Stimulated activated CD4-positive, alpha-beta T cell treated with anti-CD3 and anti-CD28 coated beads, Interleukin-2, amount 100 ng/mL, for 4 hours (primary cell): ENCODE data around the gene C13orf46.

ENCODE experiments used
- DNase-seq: peaks from one replicate; pipeline ENCODE4 v3.0.0-alpha.2; 2020; ENCODE audit warnings: low read depth

The C13orf46 gene

DNA sequence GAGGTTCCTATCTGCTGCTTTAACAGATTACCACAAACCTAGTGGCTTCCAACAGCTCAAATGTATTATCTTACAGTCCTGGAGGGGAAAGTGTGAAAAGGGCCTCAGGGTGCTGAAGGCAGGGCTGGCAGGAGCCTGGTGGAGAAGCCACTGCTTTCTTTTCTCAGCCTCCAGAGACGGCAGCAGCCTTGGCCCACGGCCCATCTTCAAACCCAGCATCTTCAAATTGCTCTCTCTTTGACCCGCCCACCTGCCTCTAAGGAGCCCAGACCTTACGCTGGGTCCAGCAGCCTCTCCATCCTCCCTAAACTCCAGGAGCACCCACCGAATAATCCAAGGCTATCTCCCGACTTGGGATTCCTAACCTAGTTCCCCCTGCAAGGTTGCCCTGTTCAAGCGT lies 35.6 kb downstream of the C13orf46 start:
- no peak for DNase-seq

DNA sequence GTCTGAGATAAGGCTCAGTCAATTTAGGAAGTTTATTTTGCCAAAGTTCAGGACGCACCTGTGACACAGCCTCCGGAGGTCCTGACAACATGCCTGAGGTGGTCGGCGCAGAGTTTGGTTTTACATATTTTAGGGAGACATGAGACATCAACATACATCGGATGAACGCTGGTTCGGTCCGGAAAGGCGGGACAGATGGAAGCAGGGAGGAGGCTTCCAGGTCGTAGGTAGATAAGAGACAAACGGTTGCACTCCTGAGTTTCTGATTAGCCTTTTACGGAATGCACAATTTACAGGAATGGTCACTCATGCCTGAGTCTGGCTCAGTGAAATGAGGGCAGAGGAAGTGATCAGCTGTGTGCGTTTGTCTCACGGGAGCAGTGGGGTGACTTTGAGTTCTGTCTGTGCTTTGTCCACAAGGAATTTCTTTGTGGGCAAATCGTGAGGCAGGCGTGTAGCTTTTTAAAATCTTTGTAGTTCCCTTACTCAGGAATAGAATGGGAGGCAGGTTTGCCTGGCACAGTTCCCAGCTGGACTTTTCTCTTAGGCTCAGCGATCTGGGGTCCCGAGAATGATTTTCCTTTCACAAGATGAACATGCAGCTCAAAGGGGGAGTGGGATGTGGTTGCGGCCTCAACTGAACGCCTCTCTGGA lies 36.2 kb downstream of the C13orf46 start:
- no peak for DNase-seq

DNA sequence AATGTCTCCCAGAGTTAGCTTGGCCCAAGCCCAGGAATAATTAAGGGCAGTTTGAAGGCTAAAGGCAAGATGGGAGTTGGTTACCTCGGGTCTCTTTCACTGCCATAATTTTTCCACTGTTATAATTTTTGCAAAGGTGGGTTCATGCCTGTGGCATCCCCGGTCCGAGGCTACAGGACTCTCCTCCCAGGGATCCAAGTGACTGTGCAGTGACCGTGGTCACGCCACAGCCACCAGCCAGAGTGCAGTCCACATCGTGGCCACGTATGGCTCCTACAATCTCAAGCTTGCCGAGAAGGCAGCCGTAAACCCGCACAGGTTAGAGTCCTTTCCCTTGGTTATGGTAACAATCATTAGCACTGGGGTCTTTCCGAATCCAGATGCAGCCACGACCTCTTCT lies 36.8 kb downstream of the C13orf46 start:
- DNase-seq = no peak

DNA sequence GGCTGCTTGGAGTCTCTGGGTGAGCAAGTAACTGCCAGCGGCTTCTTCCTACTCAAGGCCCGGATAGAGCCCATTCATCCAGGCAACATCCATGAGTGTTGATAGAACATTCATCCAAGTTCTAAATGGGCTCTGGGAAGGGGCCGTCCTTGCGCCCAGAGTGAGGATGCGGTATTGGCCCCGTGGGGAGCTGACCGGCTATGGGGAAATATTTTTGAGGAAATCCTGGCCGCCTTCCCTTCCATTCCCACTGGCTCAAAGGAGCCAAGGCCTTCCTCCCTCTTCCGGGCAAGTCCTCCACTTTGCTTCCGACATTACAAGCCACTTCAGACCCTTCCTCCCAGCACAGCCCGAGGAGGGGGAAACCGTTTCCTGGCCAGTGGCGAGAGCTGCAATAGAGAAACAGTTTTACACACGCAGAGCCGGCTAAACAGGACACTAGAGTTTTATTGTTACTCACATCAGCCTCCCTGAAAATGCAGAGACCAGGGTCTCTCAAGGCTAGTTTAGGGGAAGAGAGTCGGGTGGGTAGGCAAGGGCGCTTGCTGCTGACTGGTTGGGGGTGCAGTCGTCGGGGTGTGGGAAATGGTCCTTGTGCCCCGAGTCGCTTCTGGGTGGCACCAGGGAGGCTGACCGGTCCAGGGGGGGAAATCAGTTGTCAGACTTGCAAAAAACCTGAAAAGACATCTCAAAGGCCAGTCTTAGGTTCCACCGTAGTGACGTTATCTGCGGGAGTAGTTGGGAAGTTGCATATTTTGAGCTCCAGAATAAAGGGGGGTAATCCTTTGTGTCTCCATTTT lies 37.5 kb downstream of the C13orf46 start:
- no peak for DNase-seq

DNA sequence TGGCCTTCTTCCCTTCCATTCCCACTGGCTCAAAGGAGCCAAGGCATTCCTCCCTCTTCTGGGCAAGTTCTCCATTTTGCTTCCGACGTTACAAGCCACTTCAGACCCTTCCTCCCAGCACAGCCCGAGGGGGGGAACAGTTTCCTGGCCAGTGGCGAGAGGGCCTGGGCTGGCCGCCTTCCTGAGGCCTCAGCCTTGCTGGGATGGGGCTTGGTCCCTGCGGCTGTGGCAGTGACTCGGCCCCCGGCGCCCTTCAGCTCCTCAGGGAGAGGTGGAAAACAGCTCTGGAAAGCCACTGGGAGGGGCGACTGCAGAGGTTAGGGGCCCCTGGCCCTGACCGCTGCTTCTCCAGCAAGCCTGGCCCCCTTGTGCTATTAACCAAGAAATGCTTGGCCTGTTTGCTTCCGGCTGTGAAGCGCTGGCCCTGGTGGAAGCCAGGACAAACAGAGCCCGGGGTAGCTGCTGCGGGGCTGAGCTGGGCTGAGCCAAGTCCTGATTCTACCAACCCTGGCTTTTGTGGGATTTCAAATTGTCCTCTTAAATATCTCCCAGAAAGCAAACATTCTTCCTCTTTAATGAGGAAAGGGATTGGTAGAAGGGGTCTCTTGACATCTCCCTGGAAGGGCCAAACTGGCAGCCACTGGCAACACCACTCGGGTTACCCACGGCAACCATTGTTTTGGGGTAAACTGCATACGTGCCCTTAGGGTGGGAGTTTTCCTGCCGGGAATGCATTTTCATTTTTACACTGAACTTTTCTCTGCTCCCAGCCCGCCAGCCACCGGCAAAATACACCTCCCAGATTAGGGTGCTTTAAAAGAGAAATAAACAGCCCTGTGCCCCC lies 38.7 kb downstream of the C13orf46 start:
- no peak for DNase-seq

DNA sequence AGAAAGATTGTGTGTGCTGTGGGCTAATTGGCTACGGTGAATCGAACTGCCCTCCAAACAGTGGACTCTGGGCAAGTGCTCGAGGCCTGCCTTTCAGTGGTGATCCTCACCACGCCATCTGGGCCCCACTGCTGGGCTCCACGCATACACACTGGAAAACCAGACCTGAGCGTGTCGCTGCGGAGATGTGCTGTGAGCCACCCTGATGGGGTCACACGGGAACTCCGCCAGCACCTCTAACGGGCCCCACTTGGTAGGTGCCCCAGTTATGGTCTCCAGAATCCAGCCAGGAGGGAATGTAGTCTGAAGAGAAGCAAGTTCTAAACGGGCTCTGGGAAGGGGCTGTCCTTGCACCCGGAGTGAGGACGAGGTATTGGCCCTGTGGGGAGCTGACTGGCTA lies 39.3 kb downstream of the C13orf46 start:
- no peak for DNase-seq

DNA sequence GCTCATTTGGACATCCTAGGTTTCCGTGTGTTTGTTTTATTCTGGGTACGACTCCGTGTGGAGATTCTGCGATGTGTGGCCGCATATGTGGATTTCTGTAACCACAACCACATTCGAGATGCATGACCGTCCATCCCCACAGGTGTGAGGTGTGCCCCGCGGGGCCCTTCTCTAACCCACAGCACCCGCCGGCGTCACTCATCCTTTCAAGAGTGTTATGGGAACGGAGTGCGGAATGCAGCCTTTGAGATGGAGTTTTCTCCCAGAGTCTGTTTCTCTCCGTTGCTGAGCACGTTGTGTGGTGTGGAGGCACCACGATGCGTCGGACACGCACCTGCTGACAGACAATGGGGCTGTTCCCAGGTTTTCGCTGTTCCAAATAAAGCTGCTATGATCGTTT lies 40.0 kb downstream of the C13orf46 start:
- DNase-seq = no peak

DNA sequence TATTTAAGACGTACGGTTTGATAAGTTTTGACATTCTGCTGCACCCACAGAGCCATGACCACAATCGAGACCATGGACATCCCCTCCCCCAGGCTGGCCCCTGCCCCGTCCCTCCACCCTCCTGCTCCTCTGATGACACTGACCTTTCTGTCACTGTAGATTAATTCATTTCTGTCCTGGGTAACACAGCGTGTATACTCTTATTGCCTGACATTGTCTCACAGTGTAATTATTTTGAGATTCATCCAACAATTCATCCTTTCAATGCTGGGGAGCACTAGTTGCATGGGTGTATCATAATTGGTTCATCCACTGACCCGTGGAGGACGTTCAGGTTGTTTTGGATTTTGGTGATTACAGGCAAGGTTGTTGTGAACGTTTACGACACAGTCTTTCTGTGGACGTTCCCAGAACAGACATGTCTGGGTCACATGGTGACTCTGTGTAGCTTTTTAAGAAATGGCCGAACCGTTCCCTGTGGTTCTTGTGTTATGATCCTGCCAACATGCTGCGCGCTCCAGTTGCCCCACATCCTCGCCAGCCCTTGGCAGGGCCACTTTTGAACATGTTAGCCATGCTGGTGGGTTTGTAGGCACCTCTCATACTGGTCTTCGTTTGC lies 41.9 kb downstream of the C13orf46 start:
- no peak for DNase-seq

DNA sequence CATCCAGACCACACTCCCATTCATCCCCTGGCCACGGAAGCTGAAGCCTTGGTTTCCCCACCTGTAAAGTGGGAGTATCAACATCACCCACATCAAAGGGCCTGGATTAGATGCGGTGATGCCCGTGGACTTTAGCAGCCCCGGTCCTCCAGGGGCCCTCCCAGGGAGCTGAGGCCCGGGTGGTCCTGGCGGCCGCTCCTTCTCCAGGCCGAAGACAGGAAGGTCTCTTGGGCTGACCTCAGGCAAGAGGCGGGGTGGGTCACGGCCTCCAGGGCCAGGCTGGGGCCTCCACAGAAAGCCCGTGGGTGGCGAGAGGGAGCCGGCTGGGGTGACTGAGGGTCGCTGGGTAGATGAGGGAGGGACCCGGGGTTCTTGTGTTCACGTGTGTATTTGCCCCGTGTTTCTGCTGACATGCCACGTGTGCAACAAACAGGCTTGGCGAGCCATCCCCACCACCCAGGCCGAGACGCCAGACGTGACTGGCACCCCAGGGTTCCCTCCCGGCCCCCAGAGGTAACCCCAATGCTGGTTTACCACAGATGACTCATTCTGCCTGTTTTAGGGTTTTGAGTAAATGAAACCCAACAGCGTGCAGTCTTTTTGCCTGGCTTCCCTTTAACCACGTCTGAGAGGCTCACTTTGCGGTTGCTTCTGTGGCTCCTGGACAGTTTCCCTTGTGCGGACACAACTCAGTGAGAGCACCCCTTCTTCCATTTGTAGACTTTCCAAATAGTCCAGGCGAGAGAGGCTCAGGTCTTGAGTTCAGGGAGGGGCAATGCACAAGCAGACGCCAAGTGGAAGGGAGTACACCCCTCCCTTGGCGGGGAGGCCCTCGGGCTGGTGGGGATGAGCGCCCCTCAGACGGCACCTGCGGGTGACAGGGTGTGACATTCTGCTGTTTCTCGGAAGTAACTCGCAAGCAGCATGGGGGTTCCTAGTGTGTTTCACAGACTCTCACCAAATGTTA lies 42.9 kb downstream of the C13orf46 start:
- DNase-seq = no peak

DNA sequence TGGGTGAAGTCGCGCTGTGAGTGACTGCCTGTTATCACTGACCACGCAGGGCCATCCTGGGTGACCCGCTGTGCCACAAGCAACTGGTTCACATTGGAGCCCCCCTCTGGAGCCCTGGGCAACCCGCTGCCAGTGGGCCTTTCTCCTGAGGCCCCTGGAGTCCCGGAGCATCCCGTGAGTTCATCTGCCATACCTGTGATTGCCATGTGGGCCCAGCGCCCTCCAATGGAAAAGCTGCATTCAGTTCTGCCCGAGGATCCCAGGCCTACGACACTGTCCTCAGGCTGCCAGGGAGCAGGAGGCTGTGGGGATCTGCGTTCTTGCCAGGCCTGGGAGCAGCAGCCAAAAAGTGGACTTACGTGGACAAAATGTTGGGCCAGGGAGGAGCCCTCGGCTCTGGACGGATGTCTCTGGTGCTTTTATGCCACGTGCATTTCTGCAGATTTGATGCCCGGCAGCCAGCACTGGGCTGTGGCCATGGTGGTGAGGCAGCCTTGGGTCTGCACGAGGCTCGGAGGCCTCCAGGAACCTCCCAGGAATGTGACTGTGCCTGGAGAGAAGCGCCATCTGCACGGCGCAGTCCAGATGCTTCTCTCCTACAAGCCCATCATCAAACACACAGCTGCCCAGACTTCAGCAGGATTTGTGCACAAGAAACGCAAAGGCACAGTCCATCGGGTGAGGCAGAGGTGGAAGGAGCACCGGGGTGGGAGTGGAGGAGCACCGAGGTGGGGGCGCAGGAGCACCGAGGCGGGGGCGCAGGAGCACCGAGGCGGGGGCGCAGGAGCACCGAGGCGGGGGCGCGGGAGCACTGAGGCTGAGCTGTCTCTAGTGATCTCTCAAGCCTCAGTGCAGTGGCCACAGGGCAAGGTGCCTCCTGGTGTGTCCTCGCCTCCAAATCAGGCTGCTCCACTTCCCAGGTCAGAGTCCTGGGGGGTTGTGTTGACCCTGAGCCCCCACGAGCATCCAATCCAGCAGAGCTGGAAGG lies 44.0 kb downstream of the C13orf46 start:
- no peak for DNase-seq

DNA sequence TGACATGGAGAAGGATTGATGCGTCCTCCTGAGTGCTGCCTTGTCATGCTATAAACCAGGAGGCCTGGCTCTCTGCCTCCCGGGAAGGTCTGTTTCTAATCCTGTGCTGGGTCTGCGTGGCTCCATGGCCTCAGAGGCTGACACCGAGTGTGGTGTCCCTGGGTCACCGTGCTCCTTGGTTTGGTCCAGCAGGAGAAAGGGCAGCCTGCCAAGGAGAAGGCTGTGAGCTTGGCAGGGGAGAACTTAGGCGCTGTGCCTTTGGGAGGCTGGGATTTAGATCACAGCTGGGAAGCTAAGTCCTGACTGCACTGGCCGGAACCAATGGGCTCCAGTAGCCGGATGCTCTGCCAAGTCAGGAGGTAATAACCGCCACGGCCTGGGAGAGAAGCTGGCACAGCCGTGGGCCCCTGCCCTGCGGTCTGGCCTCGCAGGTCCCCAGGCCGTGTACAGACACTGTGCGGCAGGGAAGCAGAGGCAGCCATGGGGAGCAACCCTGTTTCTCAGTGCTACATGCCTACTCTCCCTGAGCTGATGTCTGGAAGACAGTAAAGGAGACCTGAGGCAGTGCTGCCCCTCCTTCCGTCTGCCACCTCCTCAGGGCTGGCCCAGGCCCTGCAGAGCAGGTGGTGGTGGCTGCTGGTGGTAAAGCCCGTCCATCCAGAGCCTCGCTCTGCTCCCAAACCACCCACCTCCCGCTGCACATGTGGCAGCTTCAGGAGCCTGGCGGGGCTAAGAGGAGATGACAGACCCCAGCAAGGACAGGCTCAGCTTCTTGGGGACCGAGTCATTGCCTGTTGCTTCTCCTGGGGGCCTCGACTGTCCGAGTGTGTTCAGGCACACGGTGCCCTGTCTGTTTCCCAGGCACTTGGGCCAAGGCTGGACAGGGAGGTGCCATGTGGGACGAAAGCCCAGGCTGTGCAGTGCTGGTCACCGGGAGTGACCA lies 44.9 kb downstream of the C13orf46 start:
- no peak for DNase-seq

DNA sequence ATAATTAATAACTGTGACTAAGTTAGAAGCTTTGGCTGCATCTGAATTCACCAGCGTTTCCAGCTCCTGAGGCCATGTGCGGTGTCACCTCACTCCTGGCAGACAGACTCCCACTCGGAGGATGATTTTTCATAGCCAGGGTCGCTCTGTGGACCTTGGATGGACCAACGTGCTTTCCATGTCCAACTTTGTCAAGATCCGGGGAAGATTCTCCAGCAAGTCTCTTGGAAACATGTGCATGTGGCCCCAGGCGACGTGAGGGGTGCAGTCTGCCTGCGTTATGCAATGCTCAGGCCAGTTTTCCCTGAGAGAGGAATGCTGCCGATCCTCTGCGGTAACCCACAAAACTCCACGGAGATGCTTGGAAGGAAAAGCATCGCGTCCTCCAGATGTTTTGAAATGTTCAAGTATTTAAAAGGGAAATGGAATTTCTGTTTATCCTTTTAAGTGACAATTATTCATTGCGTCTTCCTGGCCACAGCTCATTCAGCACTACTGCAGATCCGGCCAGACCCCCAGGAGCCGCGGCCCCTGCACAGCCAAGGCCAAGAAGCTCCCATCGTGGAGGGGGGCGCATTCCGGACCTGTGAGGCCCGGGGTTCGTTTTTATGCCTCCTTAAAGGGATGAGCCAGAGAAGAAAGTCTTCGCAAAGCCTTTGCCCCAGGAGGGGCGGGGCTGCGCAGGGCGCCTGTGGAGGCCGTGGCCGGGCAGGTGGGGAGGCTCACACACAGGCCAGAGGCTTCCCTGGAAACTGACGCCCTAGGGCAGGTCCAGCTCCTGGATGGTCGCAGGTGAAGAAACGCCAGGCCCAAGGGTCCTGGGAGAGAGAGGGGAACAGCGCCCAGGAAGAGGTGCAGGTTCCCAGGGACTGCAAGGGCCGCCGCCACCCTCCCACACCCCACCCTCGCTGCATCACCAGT lies 46.0 kb downstream of the C13orf46 start:
- no peak for DNase-seq

DNA sequence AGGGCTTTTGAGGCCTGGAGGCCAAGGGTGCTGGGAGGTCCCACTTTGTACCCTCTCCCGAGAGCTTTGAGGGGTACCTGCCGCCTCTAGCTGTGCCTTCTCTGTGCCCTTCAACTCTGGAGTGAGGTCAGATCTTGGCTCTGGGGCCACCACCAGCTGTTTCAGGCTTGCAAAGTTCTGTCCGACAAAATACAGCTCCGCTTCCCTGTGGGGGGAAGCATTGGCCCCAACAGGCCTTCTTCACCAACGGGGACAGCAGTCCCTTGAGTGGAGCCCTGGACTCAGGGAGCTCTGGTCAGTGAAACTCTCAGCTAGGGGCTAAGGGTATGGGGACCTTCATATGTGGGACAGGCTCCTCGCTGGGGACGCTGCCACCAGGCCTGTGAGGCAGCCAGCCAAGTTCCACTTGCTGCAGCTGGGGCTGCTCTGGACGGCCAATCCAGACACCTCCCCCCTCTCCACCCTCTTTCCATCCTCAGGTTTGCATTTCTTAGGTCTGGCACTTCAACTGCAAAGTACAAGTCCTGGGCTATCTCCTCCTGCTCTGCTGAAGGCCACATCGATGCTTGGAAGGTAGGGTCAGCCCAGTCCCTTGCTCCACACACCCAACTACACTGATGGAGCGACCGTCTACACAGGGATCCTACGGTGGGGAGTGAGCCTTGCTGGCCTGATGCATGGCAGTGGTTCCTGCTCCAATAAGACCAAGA lies 46.8 kb downstream of the C13orf46 start:
- DNase-seq = no peak

DNA sequence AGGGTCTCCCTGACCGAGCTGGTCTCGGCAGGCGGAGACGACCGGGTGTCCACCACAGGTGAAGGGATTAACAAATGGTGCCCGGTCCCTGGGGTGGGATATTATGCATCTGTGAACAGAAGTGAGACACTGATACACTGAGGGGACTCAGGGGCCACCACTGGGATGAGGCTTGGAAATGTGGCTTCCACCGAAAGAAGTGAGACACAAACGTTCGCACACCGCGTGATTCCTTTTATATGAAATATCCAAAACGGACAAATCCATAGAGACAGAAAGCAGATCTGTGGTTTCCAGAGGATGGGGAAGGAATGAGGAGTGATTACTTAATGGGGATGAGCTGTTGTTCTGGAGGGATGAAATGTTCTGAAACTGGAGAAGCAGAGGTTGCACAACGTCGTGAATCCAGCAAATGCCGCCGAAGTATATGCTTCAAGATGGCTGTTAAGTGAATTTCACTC lies 47.5 kb downstream of the C13orf46 start:
- DNase-seq = no peak

DNA sequence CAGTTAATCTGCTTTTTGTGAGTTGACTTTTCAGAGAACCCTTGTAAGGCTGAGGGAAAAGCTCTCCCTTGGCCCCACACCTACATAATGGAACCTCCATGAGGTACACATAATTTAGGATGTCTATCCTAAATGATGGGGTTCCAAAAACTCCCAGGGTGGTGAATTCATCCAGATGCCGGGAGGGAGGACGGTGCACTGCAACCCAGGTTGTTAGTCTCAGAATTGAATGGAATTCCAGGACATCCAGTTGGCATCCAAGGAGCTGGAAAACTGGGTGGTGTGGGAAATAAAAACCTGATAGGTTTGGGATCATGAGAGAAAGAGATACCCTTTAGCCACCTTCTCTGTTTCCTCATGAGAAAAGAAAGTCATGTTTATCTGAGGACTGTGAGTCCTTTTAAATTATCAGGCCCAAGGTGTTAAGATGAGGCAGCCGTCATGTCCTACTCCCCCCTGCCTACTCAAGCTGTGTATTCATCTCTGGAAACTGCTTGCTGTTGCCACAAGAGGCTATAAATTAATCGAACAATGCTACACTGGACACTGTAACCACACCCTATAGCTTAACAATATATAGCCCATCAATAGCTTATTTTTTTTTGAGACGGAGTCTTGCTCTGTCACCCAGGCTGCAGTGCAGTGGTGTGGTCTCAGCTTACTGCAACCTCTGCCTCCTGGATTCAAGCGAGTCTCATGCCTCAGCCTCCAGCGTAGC lies 49.5 kb downstream of the C13orf46 start:
- DNase-seq = no peak

DNA sequence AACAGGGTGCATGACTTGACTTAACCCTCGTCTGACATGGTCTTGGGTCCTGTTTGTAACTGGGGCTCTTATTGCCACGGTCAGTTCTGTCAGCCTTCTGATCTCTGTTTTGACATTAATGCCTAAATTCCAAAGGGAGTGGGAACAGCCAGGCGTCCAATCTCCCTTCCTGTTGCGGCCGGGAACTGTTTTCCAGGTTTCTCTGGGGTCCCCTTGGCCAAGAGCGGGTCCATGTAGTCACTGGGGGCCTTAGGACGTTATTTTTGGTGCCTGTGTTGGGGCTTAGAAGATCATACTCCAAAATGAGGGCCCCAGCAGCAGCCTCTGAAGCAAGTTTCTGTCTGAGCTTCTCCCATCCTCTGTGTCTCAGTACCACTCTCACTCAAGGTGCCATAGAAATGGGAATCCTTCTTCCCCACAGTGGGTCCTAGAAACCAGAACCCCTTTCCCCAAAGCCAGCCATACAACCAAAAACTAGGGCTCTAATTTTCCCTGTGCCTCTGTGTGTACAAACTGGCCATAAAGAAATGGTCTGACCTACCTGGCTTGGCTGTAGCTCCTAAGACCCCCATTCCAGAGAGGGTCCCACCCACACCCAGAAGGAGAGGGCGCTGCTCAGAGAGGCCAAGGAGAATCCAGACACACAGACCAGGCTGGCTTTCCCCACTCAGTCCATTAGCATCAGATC lies 50.4 kb downstream of the C13orf46 start:
- DNase-seq = no peak
